ENCODE results near the gene PPP1R3E. TPM values are rescaled to one million over a fixed set of nuclear protein-coding genes. Genes with fewer than 3 reads are reported as not detected.
"Not testable (repeated sequence)": the region's sequence is repeated elsewhere in the genome, so short reads cannot be mapped to it uniquely, and the experiment has no call there.

Gene PPP1R3E
- total RNA-seq, 1 experiment from 2014 or later, result 3.9 TPM

DNA sequence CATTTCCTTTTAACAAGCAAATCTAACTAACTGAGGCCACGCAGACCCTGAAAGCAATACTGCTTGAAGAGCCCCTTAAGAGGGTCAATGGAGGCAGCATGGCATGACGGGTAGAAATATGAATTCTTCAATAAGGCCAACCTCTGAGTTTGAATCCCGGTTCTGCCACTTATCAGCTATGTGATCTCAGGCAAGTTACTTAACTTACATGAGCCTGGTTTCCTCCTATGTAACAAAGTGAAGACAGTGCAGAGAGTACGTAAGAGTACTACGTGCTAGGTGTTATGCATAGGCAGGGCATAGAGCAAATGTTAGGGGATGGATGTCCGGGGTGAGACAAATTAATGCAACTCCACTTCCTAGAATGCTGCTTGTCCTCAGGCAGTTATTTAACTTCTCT lies 21.4 kb downstream of the PPP1R3E start:
- Histone ChIP-seq H3K56ac (ENCODE audit: insufficient read length, low read depth, low read length) (no peak overlapping the region), H3K9ac (ENCODE audit: extremely low read depth, insufficient read length, low read length) (no peak overlapping the region), H2AK5ac (ENCODE audit: insufficient read length, low read length) (no peak overlapping the region), H3K14ac (ENCODE audit: insufficient read depth, low read length) (no peak overlapping the region), H2BK120ac (ENCODE audit: low read depth, low read length, poor library complexity, severe bottlenecking) (no peak overlapping the region), H3T11ph (ENCODE audit: low read length) (no peak overlapping the region), H4K91ac (ENCODE audit: insufficient read length, low read depth, low read length) (no peak overlapping the region), H4K5ac (ENCODE audit: insufficient read length, low read depth, low read length) (no peak overlapping the region), H4K20me1 (ENCODE audit: control insufficient read depth, insufficient read depth, insufficient read length) (no peaks in the 10 kb centered on the region), H3K18ac (ENCODE audit: insufficient read length, low read depth, low read length) (no peak overlapping the region), H3K27ac (ENCODE audit: insufficient read length, low read depth, low read length) (no peak overlapping the region), H3K23ac (ENCODE audit: insufficient read length, low read depth, low read length) (no peak overlapping the region), H3K9me3 (ENCODE audit: control insufficient read depth, low read depth, low read length) (no peaks in the 10 kb centered on the region), H2BK20ac (ENCODE audit: low read depth, low read length, poor library complexity, severe bottlenecking) (no peak overlapping the region), H3K79me1 (ENCODE audit: insufficient read depth, low read depth, low read length, poor library complexity, severe bottlenecking) (no peaks in the 10 kb centered on the region), H2BK15ac (ENCODE audit: low read depth, low read length) (no peak overlapping the region), H2BK5ac (ENCODE audit: insufficient read length, low read length) (no peak overlapping the region), H3K27me3 (ENCODE audit: insufficient read depth, low read length) (no peaks in the 10 kb centered on the region; the same call in 1 of the 2 replicates), H3K4ac (ENCODE audit: low read depth, low read length) (no peak overlapping the region), H3K4me1 (ENCODE audit: insufficient read depth, low read length) (peaks cover 8% of the 10 kb centered on the region; the same call in 1 of the 2 replicates), H2AFZ (ENCODE audit: low read length) (no peak overlapping the region), H3K23me2 (ENCODE audit: insufficient read length, low read depth, low read length, poor library complexity, severe bottlenecking) (peaks cover 6% of the 10 kb centered on the region), H3K79me2 (ENCODE audit: insufficient read depth, low read length) (no peaks in the 10 kb centered on the region), H4K8ac (replicated peaks; ENCODE audit: insufficient read length, low read depth, low read length) (no peak overlapping the region), H3K4me2 (ENCODE audit: insufficient read depth, insufficient read length, low read length) (no peak overlapping the region), H2BK12ac (ENCODE audit: insufficient read length, low read depth, low read length) (no peak overlapping the region)
- Mint-ChIP-seq H3K27ac (no peak overlapping the region), H3K4me1 (peaks cover 23 to 26% of the 10 kb centered on the region in 2 experiments), H3K36me3 (ENCODE audit: insufficient read depth in 1 of 3, low read depth in 3 of 3) (no peaks in the 10 kb centered on the region; a peak in 3 of 7 replicates), H3K27me3 (ENCODE audit: low read depth) (peaks cover 80% of the 10 kb centered on the region), H3K4me3 (no peak overlapping the region), H3K9me3 (no peaks in the 10 kb centered on the region)
- no peak for DNase-seq
- WGBS (ENCODE audit: extremely low coverage, insufficient read length, low lambda C conversion rate), result no CpG with 5 or more reads among the region's 6 CpGs
- TF ChIP-seq, protein P1, sequence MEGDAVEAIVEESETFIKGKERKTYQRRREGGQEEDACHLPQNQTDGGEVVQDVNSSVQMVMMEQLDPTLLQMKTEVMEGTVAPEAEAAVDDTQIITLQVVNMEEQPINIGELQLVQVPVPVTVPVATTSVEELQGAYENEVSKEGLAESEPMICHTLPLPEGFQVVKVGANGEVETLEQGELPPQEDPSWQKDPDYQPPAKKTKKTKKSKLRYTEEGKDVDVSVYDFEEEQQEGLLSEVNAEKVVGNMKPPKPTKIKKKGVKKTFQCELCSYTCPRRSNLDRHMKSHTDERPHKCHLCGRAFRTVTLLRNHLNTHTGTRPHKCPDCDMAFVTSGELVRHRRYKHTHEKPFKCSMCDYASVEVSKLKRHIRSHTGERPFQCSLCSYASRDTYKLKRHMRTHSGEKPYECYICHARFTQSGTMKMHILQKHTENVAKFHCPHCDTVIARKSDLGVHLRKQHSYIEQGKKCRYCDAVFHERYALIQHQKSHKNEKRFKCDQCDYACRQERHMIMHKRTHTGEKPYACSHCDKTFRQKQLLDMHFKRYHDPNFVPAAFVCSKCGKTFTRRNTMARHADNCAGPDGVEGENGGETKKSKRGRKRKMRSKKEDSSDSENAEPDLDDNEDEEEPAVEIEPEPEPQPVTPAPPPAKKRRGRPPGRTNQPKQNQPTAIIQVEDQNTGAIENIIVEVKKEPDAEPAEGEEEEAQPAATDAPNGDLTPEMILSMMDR (conservative IDR thresholded peaks at IDR 0.05), result no peak

DNA sequence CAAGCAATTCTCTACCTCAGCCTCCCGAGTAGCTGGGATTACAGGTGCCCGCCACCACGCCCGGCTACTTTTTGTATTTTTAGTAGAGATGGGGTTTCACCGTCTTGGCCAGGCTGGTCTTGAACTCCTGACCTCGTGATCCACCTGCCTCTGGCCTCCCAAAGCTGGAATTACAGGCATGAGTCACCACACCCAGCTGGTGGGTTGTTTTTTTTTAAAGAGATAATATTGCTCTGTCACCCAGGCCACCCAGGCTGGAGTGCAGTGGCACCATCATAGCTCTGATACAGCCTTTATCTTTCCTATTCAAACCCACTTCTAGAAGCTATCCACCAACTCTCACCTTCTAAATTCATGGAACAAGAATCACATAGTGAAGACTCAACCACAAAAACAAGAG lies 24.7 kb downstream of the PPP1R3E start:
- H3K4ac ChIP-seq (ENCODE audit: low read depth, low read length); H3K9me3 Mint-ChIP-seq; H3K4me2 ChIP-seq (ENCODE audit: insufficient read depth, insufficient read length, low read length); H2BK120ac ChIP-seq (ENCODE audit: low read depth, low read length, poor library complexity, severe bottlenecking); H2BK12ac ChIP-seq (ENCODE audit: insufficient read length, low read depth, low read length); H3K79me1 ChIP-seq (ENCODE audit: insufficient read depth, low read depth, low read length, poor library complexity, severe bottlenecking); H2BK5ac ChIP-seq (ENCODE audit: insufficient read length, low read length); H2BK20ac ChIP-seq (ENCODE audit: low read depth, low read length, poor library complexity, severe bottlenecking); H3K79me2 ChIP-seq (ENCODE audit: insufficient read depth, low read length); H3K9me3 ChIP-seq (ENCODE audit: control insufficient read depth, low read depth, low read length); H2AK5ac ChIP-seq (ENCODE audit: insufficient read length, low read length); H3K4me3 Mint-ChIP-seq; H4K91ac ChIP-seq (ENCODE audit: insufficient read length, low read depth, low read length); H3K27ac ChIP-seq (ENCODE audit: insufficient read length, low read depth, low read length); H3K14ac ChIP-seq (ENCODE audit: insufficient read depth, low read length); H3K4me1 ChIP-seq (ENCODE audit: insufficient read depth, low read length); H4K8ac ChIP-seq (replicated peaks; ENCODE audit: insufficient read length, low read depth, low read length); H3T11ph ChIP-seq (ENCODE audit: low read length); H3K23me2 ChIP-seq (ENCODE audit: insufficient read length, low read depth, low read length, poor library complexity, severe bottlenecking); DNase-seq; H3K27ac Mint-ChIP-seq; H3K56ac ChIP-seq (ENCODE audit: insufficient read length, low read depth, low read length); H3K36me3 Mint-ChIP-seq (ENCODE audit: insufficient read depth in 1 of 3, low read depth in 3 of 3); H2BK15ac ChIP-seq (ENCODE audit: low read depth, low read length); H4K5ac ChIP-seq (ENCODE audit: insufficient read length, low read depth, low read length); H3K9ac ChIP-seq (ENCODE audit: extremely low read depth, insufficient read length, low read length); H3K18ac ChIP-seq (ENCODE audit: insufficient read length, low read depth, low read length); H3K23ac ChIP-seq (ENCODE audit: insufficient read length, low read depth, low read length); H3K27me3 ChIP-seq (ENCODE audit: insufficient read depth, low read length); H2AFZ ChIP-seq (ENCODE audit: low read length); H4K20me1 ChIP-seq (ENCODE audit: control insufficient read depth, insufficient read depth, insufficient read length): not testable (repeated sequence)
- H3K27me3 Mint-ChIP-seq (ENCODE audit: low read depth), result peaks cover 92% of the 10 kb centered on the region
- WGBS (ENCODE audit: extremely low coverage, insufficient read length, low lambda C conversion rate), result no CpG with 5 or more reads among the region's 6 CpGs
- peaks cover 16 to 18% of the 10 kb centered on the region in 2 experiments for H3K4me1 Mint-ChIP-seq

Data from H9 (cell line).